Keratinocyte (primary cell): ENCODE results near the gene GOLGA6A.

Source experiments
- EZH2 ChIP-seq: IDR thresholded peaks from one replicate; pipeline ENCODE4 v1.6.1; 2012; ENCODE audit warnings: inconsistent platforms, mild to moderate bottlenecking, low read length, moderate library complexity
- TF ChIP-seq, protein P1 (sequence below), 3 experiments: IDR thresholded peaks in 1 of 3; conservative IDR thresholded peaks in 1 of 3; optimal IDR thresholded peaks in 1 of 3; 2 replicates in 2 of 3; 3 replicates in 1 of 3; pipeline versions ENCODE3 to v1.5.1; 2011; ENCODE audit warnings: low read length in 3 of 3, mild to moderate bottlenecking in 3 of 3, moderate library complexity in 2 of 3, control low read depth in 1 of 3, inconsistent platforms in 1 of 3; ENCODE audit not compliant: insufficient read depth in 2 of 3; ENCODE audit errors: extremely low read depth in 1 of 3

DNA sequence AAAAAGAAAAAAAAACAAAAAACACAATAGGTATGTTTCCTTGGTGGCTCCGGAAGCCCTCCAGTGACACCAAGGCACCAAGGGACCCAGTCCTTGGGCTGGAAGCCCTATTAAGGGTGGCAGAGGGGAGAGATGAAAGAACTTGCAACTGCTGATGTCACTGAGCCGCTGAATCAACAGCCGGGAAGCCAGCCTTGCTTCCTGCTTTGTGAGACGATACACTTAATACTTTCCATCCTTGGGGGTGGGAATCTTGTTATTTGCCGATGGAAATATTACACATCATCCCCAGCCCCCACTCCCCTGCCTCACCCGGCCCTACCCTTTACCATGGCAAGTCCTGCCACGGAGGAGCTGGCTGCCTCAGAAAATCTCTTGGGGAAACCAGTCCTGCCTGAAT, 42.4 kb upstream of the GOLGA6A start:
- no peak for TF ChIP-seq EZH2
- TF ChIP-seq, protein P1, sequence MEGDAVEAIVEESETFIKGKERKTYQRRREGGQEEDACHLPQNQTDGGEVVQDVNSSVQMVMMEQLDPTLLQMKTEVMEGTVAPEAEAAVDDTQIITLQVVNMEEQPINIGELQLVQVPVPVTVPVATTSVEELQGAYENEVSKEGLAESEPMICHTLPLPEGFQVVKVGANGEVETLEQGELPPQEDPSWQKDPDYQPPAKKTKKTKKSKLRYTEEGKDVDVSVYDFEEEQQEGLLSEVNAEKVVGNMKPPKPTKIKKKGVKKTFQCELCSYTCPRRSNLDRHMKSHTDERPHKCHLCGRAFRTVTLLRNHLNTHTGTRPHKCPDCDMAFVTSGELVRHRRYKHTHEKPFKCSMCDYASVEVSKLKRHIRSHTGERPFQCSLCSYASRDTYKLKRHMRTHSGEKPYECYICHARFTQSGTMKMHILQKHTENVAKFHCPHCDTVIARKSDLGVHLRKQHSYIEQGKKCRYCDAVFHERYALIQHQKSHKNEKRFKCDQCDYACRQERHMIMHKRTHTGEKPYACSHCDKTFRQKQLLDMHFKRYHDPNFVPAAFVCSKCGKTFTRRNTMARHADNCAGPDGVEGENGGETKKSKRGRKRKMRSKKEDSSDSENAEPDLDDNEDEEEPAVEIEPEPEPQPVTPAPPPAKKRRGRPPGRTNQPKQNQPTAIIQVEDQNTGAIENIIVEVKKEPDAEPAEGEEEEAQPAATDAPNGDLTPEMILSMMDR (optimal IDR thresholded peaks at IDR 0.05 in 1 of 3, IDR thresholded peaks at IDR 0.05 in 1 of 3, conservative IDR thresholded peaks at IDR 0.05 in 1 of 3; ENCODE audit: extremely low read depth in 1 of 3, insufficient read depth in 2 of 3, low read length in 3 of 3) = no peak
